Renal cortical epithelial cell (primary cell): ENCODE measurements around the gene LIFR. TPM values are rescaled to one million over a fixed set of nuclear protein-coding genes. Genes with fewer than 3 reads are reported as not detected.
A peak's percentile ranks its signal among the peaks of the same experiment; 100 is the strongest.
"Not testable (repeated sequence)": the region's sequence is repeated elsewhere in the genome, so short reads cannot be mapped to it uniquely, and the experiment has no call there.

ENCODE experiments used
- DNase-seq: peaks from one replicate; pipeline ENCODE4 v3.0.0-alpha.2; 2011; ENCODE audit warnings: low read depth
- total RNA-seq: library from RNA; depleted of rRNA; stranded (reverse); fragments of >200 nt; gene quantifications from 2 replicates; pipeline ENCODE4 v1.2.3, GENCODE V29; 2014

The LIFR gene
- total RNA-seq, 1 donor from 2014 or later, result 45.7 TPM

- no peak for DNase-seq
Observed at GRCh38 chr5:38519476-38519875, 37.0 kb downstream of the LIFR start.

GRCh38 chr5:38518341-38518740 is 38.1 kb downstream of the LIFR start:
- no peak for DNase-seq

DNA sequence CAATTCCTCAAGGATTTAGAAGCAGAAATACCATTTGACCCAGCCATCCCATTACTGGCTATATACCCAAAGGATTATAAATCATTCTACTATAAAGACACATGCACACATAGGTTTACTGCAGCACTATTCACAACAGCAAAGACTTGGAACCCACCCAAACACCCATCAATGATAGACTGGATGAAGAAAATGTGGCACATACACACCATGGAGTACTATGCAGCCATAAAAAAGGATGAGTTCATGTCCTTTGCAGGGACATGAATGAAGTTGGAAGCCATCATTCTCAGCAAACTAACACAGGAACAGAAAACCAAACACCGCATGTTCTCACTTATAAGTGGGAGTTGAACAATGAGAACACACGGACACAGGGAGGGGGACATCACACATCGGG is 39.8 kb downstream of the LIFR start:
- DNase-seq, result not testable (repeated sequence)

DNA sequence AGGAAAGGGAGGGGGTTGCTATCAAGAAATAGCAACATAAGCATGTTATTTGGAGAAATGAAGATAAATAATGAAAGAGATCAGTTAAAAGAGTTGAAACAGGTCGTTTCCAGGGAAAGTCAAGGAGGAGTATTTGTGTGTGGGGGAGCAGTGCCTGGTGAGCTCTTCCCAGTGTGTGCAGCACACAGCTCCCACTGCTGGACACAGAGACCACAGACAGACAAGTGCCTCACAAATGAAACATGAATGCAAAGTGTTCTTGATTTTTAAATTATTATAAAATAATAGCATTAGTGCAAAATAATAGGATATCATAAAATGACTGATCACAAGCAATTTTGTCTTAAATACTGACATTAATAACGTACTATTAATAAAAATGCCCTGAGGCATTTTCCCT is 40.8 kb downstream of the LIFR start:
- peak; percentile 23 for DNase-seq

DNA sequence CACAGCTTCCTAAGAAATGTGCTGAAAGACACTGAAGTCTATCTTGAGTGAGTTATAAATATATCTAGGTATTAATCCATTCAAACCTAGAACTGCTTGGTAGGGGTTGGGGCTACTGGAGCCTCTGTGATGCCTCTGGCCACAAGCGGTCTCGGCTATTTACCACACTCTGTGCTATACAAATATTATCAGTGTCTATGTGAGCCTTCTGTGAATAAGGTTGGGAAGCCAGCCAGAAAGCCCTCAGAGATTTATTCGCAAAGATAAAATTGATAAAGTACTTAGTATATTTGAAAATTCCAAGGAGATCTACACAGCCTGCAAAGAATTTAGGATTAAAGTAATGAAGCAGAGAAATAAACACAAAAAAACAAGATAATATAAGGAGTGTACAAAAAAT is 41.4 kb downstream of the LIFR start:
- no peak for DNase-seq

GRCh38 chr5:38509185-38509584 is 47.3 kb downstream of the LIFR start:
- DNase-seq, result no peak

- no peak for DNase-seq
Observed at GRCh38 chr5:38506302-38506701, 50.1 kb downstream of the LIFR start.

DNA sequence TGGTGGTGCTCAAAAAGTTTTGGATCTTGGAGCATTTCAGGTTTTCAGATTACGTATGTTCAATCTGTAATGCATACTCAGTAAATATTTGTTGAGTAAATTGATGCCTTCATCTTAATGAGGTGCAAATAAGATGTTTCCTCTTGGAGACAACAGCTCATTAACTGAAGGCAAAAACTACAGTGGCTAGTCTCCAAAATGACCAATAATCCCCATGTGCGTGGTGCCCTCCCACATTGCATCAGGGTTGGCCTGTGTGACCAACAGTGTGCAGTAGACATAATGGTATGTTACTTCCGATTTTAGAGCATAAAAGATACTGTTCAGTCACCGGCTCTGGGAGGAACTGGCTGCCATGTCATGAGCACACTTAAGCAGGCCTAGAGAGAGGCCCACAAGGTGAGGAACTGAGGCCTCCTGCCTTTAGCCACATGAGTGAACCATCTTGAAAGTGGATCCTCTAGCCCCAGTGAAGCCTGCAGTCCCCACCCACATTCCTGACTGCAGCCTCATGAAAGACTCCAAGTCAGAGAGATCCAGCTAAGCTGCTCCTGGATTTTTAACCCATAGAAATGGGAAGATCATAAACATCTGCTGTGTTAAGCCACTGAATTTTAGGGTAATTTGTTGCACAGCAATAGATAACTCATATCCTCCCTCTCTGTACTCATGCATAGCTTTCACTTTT is 55.7 kb downstream of the LIFR start:
- peak; percentile 21 for DNase-seq

- DNase-seq, result peak; percentile 19
Observed at GRCh38 chr5:38497946-38498345, 58.5 kb downstream of the LIFR start.

DNA sequence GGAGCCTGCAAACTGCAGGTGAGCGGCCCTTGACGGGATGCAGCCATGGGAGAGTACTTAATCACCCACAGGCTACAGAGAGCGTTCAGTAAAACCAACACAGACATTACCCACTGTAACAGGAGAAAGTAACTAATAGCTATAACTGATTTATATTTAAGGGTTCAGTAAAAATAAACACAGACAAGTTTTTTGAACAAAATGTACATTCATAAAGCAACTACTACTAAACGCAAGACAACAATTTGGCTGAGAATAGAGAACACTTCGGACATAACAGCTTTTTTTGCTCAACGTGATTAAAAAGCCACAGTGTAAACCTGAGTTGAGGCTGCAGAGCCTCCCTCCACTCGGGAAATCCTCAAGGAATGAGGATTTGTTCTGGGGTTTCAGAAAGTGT is 61.7 kb downstream of the LIFR start:
- DNase-seq, result no peak

DNA sequence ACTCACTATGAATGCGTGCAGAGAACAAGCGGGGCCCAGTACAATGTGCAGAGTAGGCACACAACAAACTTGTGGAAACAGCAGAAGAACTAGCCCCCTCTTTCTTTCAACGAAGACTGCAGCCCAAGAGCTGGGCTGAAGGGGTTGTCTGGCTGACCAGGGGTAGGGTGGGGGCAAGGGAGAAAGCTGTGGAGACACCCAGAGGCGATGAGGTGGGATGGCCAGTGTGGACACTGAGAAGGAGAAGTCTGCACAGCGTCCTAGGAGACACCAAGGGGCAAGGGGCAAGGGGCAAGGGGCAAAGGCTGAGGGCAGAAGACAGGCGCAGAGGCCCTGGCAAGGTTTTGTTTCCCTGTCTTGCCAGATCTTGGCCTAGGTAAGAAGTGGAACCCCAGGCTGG is 62.3 kb downstream of the LIFR start:
- no peak for DNase-seq

GRCh38 chr5:38483805-38484398 is 72.5 kb downstream of the LIFR start:
- peak; percentile 13 for DNase-seq

GRCh38 chr5:38479315-38479904 is 77.0 kb downstream of the LIFR start:
- DNase-seq, result no peak

GRCh38 chr5:38478878-38479277 is 77.6 kb downstream of the LIFR start:
- no peak for DNase-seq

GRCh38 chr5:38478166-38478565 is 78.3 kb downstream of the LIFR start:
- no peak for DNase-seq

DNA sequence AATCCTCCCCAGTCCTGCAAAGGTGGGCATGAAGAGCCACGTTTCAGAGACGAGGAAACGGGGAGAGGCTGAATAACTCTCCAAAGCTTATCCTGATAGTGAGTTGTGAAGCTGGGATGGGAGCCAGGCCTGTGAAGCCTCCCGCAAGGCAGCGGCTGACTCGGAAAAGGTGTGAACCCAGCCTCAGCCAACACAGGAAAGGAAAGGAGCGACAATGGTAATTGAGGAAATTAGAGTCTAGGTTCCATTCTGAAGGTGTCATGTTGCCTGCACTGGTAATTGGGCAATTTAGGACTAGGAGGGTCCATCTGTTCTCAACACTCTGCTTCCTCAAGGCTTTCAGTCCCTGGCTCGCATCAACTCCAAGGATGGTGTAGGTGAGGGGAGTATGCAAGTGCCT is 83.4 kb downstream of the LIFR start:
- no peak for DNase-seq

- DNase-seq, result no peak
Observed at GRCh38 chr5:38472541-38472940, 83.9 kb downstream of the LIFR start.

GRCh38 chr5:38471709-38472108 is 84.7 kb downstream of the LIFR start:
- DNase-seq, result no peak

- DNase-seq, result no peak
Observed at GRCh38 chr5:38469707-38470267, 86.7 kb downstream of the LIFR start.

DNA sequence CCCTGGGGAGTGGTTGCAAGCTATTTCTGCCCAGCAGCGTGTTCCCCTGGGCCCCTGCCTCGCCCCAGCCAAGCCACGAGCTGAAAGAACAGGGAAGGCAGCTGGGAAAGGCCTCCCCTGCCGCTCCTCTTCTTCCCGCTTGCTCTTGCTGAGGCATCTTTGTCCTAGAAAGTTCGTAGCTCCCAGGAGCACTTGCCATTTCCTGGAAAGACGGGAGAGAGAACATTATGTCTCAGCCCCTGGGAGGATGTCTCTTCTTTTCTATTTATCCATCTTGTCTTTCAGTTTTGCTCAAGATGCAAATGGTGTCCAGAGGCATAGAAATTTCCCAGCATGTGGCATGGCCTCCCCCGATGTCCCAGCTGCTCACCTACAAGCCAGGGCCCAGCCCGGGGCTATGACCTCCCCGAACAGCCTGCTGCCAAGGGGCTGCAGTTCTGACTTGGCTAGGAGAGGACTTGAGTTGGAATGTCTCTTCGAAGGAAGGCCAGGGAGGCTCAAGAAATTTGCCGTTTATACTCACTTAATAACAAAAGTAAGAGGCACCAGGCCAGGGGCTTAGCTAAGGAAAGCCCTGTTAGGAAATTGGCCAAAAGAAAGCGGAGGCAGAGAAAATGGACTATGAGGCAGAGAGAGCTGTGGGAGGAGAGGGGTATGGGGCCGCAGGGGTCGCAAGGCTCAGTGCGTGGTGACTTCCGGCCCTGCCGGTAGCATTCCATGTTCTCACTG is 87.3 kb downstream of the LIFR start:
- DNase-seq, result no peak

DNA sequence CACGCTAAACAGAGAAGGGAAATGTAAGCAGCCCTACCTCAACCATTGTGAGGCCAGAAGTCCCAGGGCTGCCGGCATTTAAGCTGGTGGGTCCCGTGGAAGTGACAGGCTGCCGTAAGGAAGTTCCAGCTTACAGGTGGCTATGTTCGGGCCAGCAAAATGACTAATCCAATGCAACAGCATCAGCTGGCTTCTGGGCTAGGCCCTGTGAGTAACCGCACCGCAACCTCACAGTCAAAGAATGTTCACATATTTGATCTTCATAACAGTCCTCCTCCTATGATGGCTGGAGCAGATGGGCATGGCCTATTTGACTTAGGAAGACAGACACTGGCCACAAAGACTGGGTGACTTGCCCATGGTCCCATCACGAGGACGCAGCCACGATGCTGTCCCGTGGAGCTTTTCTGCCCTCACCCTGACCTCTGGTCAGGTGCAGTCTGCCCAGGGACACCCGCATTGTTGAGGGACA is 88.2 kb downstream of the LIFR start:
- DNase-seq, result peak; percentile 85

DNA sequence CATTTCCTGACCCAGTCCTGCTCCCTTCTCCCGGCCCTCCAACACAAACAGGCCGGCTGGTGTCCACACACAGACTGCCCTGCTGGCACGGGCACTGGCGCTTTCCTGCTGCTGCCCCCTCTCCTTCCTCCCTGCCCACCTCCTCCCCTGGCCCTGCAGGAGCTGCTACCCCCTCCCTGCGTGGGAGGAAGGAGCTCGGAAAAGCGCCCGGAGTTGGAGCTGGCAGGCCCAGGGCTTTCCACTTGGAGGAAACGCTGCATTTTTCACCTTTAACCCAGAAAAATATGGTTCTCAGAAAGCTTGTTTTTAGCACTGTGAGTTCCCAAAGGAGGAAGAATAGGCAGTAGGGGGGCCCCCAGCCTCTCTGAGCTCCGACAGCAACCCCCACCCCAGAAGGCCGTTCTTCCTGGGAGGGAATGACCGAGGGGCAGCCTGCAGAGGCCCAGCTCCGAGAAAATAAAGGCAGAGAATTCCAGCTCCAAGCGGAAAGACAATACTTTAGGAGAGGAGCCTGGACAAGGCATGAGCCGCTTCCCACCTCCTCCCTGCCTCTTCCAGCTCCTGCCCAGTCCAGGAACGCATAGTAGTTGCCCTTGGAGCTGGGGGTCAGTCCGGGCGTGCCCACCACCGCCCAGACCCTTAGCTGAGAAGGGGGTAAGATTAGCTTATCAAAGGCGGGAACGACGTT is 88.9 kb downstream of the LIFR start:
- DNase-seq, result peak; percentile 25
